ENCODE data around the gene HDAC4.

HDAC4 gene

DNA sequence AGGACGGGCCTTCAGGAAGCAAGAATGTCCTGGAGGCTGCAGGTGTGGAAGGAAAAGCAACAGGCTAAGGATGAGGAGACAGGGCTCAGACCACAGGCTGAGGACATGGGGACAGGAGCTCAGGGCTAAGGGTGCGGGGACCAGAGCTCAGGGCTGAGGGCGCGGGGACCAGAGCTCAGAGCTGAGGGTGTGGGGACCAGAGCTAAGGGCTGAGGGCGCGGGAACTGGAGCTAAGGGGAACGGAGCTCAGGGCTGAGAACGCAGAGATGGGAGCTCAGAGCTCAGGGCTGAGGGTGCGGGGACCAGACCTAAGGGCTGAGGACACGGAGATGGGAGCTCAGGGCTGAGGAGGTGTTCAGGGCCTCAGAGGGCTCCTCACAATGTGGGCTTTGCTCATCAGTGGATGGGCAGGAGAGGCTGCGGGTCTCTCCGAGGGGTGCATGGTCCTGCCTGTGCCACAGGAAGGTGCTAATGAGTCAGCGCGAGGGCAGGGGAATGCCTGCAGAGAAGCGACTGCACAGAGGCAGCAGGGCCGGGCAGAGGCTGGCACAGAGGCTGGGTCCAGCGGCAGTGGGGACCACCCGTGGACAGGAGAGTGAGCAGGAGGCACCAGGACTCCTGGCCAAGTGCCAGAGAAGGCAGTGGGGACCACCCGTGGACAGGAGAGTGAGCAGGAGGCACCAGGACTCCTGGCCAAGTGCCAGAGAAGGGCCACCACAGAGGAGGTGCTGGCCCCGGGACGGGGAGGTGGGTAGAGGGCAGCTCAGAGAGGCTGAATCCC is 281.3 kb downstream of the HDAC4 start:
- DNase-seq (ENCODE audit: low read depth): no peak

DNA sequence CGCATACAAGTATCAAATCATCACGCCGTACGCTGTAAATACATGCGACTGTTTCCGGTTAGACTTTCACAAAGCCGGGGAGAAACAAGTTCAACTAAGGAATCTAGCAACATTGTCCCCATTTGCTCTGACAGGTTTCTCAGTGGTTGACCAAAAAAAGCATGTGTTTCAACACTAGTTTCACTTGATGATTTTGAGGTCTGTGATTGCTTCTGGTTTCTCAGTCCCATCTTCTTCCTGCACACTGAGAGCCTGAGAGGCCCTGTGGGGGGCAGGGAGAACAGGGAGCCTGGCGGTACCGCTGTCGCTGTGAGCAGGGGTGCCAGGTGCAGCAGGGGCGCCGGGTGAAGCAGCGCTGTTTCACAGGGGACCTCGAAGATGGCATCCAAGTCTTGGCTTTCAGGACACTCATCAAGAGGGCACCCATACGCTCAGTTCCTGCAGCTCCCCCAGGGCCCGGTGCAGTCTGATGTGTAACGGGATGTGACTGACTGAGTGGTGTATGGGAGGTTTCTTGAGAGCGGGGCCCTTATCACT is 282.1 kb downstream of the HDAC4 start:
- DNase-seq (ENCODE audit: low read depth): no peak

DNA sequence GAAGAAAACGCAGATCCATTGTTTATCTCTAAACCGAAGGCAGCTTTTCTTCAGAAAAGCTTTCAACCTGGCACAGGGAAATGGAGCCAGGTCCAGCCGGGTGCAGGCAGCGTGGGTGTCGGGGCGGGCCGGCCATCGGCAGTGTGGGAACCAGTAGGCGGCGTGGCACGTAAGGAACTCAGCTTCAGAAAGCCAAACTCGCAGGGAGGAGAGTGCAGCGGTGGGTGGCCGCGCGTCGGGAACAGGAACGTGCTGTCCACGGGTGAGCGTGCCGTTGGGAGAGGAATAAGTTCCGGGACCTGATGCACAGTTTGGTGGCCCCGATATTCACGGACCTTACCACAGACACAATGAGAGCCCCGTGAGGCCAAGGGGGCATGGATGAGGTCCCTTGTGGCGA is 282.6 kb downstream of the HDAC4 start:
- no peak for DNase-seq (ENCODE audit: low read depth)

DNA sequence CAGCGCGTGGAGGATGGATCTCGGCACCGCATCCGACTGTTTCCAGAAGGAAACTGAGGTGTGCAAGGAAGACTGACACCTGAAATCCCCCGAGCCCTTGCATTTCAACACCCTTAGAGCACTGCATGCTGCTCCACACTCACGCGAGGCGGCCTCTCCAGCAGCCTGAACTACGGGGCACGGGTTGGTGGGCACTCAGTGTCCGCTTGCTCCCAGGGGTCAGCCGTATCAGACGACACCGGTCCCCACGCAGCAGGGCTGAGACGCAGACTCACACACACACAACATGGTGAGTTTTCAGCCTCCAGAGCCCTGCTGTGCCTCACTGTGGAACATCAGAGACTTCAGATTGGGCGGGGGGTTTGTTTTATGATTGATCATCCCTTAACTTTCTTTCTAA is 283.0 kb downstream of the HDAC4 start:
- DNase-seq (ENCODE audit: low read depth): no peak

GRCh38 chr2:239116456-239117246 is 284.2 kb downstream of the HDAC4 start:
- DNase-seq (ENCODE audit: low read depth): no peak

DNA sequence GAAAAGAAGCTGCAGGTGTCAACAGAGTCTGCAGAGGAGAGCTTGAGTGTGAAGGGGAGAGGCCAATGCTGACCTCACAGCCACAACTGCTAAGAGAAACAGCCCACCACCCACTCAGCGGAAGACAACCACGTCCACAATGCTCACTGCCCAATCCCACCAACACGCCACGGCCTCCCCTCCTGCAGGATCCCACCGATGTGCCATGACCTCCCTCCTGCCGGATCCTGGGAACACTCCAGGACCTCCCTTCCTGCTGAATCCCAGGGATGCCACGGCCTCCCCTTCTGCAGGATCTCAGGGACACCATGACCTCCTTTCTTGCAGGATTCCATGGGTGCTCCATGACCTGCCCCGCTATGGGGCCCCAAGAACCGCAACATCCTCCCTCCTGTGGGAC is 285.2 kb downstream of the HDAC4 start:
- no peak for DNase-seq (ENCODE audit: low read depth)

- no peak for DNase-seq (ENCODE audit: low read depth)
Observed at GRCh38 chr2:239114616-239115265, 286.1 kb downstream of the HDAC4 start.

- no peak for DNase-seq (ENCODE audit: low read depth)
Observed at GRCh38 chr2:239114119-239114581, 286.7 kb downstream of the HDAC4 start.

DNA sequence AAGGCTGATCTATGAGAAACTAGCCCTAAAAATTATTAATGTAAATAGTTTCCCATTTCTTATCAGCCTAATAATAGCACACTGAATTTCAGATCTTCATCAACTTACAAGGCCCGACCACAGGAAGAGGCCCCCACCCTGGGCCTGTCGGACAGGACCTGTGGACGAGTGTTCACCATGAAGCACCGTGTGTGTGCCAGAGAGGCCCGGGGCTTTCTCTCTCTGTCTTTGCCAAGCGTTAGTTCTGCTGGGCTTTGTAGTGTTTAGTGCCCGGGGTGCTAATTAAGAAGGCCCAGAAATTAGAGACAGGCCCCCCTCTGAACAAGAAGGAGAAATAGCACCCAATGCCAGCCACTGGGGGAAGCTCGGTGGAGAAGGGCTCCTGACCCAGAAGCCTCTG is 287.2 kb downstream of the HDAC4 start:
- no peak for DNase-seq (ENCODE audit: low read depth)

DNA sequence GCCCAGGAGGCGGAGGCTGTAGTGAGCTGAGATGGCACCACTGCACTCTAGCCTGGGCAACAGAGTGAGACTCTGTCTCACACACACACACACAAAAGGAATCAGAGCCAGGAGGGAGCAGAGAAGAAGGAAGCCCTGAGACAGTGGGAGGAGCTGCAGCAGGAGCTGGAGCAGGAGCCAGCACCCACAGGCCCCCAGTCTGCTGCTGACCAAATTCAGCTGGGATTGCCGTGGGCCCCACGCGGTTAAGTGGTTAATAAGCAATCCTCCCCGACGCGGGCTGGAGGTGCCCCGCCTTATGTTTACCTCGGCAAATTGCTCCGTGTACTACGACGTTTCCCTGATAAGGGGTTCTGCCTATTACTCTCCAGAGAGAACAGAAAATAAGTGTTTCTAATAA is 287.6 kb downstream of the HDAC4 start:
- DNase-seq (ENCODE audit: low read depth): no peak

GRCh38 chr2:239112127-239112774 is 288.6 kb downstream of the HDAC4 start:
- DNase-seq (ENCODE audit: low read depth): no peak

GRCh38 chr2:239111401-239112100 is 289.3 kb downstream of the HDAC4 start:
- no peak for DNase-seq (ENCODE audit: low read depth)

DNA sequence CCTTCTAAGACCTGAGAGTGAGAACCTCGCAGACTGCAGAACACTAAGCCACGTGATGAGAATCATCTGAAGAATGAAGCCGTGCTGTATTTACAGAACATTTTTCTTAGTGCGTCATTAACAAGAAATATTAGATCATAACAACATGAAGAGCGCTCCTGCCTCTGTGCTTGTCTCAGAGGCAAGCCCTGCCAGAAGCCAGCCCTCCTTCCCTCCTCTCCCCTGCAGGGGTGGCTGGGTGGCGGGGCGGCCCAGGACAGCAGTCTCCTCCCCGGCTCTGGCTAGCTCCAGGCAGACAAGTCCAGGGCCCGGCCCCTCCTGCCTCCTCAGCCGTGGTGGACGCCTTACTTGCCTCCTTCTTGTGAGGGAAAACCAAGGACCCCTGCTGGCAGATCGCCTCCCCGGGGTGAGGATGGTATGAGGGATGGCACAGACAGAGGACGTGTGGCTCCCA is 290.2 kb downstream of the HDAC4 start:
- no peak for DNase-seq (ENCODE audit: low read depth)

GRCh38 chr2:239109928-239110545 is 290.8 kb downstream of the HDAC4 start:
- no peak for DNase-seq (ENCODE audit: low read depth)

DNA sequence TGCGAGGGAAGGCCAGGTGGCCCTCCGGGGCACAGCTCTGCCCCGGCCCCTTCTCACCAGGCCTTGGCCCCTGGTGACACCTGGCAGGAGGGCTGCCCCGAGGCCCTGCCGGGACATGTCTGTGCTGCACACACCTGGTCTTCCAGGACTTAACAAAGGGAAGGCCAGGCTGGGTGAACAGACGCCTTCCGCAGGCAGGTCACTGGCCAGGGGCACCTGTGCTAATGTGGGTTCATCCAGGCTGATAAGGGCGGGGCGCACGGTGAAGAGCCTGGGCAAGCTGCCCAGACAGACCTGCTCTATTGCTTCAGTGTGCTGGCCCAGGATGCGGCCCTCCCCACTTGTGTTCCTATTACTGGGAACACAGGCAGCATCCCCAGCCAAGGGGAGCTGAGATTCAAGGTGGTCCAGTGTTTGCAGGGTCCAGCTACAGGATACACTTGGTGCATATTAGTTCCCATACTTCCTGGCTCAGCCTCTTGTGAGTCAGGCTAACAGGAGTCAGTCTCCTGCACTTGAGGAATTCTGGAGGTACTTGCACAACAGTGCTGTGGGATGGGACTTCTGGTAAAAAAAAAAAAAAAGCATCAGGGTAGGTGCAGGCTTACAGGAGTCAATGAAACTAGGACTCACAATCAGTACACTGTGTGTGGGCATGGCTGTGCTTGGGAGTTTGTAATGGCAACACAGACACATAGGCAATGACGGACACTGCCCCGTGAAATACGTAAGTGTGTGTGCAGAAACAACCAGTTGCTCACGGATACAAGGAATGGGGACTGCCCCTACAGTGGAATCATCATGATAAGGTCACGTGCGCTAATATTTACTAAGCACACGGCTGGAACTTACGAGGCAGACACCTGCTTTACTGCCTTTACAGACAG is 291.5 kb downstream of the HDAC4 start:
- DNase-seq (ENCODE audit: low read depth): no peak

DNA sequence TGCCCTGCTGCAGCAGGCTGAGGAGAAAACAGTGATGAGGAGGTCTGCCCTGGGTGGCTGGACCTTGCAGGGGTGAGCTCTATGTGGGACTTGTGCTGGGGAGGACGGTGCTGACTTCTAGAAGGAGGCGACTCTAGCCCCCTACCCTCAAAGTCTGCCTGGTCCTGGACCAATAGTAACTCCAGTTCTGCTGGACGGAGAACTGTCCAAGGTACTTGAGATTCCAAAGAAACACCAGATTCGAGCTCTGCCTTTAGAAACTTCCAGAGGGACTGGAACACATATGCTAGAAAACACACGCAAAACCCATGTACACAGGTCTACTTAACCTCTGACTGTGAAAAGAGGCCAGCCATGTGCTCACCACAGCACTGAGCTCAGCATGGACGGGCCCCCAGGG is 292.4 kb downstream of the HDAC4 start:
- DNase-seq (ENCODE audit: low read depth): no peak

GRCh38 chr2:239107936-239108335 is 292.9 kb downstream of the HDAC4 start:
- DNase-seq (ENCODE audit: low read depth): no peak

DNA sequence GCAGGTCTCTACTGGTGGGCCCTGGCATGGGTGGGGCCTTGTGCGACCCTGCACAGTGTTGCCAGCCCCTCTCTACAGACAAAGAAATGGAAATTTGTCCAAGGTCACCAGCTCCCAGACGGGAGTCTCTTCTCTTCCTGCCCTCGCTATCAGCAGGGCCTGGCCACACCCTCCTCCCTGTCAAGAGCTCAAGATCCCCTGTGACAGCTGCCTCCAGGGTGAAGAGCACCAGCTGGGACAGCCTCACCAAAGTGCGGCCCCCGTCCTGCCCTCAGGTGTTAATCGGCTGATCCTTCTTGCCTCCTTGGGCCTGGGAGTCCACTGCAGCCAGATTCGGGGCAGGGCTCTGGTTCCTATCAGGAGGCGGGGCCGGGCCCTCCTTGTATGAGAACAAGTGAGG is 293.9 kb downstream of the HDAC4 start:
- DNase-seq (ENCODE audit: low read depth): no peak

GRCh38 chr2:239106314-239106908 is 294.4 kb downstream of the HDAC4 start:
- no peak for DNase-seq (ENCODE audit: low read depth)

All from stimulated activated CD8-positive, alpha-beta memory T cell treated with anti-CD3 and anti-CD28 coated beads, Interleukin-12 subunit alpha, Interleukin-12 subunit beta, amount 100 ng/mL, for 4 hours (primary cell).